ENCODE measurements around the gene DISC1. TPM values are rescaled to one million over a fixed set of nuclear protein-coding genes. Genes with fewer than 3 reads are reported as not detected.

The DISC1 gene
- total RNA-seq, 3 donors from 2014 or later: 12.1 to 18.9 (median 12.4) TPM

GRCh38 chr1:231970684-231971083, 344.1 kb downstream of the DISC1 start:
- no peak for DNase-seq (ENCODE audit: low spot score in 2 of 2)
- TF ChIP-seq POLR2AphosphoS5 (IDR thresholded peaks at IDR 0.05) (no peak), CTCF (IDR thresholded peaks at IDR 0.05) (no peak), POLR2A (IDR thresholded peaks at IDR 0.05) (no peak)

GRCh38 chr1:231971397-231972110, 345.0 kb downstream of the DISC1 start:
- Histone ChIP-seq H3K27me3 (no peaks in the 10 kb centered on the region), H3K4me3 (no peak overlapping the region), H3K9me3 (no peaks in the 10 kb centered on the region), H3K36me3 (no peaks in the 10 kb centered on the region), H3K4me1 (no peaks in the 10 kb centered on the region), H3K27ac (no peak overlapping the region)
- TF ChIP-seq POLR2A (IDR thresholded peaks at IDR 0.05) (no peak), POLR2AphosphoS5 (IDR thresholded peaks at IDR 0.05) (no peak), CTCF (IDR thresholded peaks at IDR 0.05) (no peak)
- intact Hi-C loops (cut with DNase I; ENCODE audit: low total_unique reads): no loop called here
- DNase-seq (ENCODE audit: low spot score in 2 of 2): no peak

More at GRCh38 chr1:231970684-231971083, 344.1 kb downstream of the DISC1 start:
- Histone ChIP-seq H3K27ac (no peak overlapping the region), H3K4me1 (no peaks in the 10 kb centered on the region), H3K9me3 (no peaks in the 10 kb centered on the region), H3K27me3 (no peaks in the 10 kb centered on the region), H3K4me3 (no peak overlapping the region), H3K36me3 (no peaks in the 10 kb centered on the region)
- intact Hi-C loops (cut with DNase I; ENCODE audit: low total_unique reads): no loop called here

- TF ChIP-seq POLR2AphosphoS5 (IDR thresholded peaks at IDR 0.05) (no peak), POLR2A (IDR thresholded peaks at IDR 0.05) (no peak), CTCF (IDR thresholded peaks at IDR 0.05) (no peak)
- H3K27me3 ChIP-seq: no peaks in the 10 kb centered on the region
- intact Hi-C loops (cut with DNase I; ENCODE audit: low total_unique reads): no loop called here
- no peak for DNase-seq (ENCODE audit: low spot score in 2 of 2)
- no peak overlapping the region for H3K27ac ChIP-seq
- no peaks in the 10 kb centered on the region for H3K36me3 ChIP-seq
- H3K4me1 ChIP-seq: no peaks in the 10 kb centered on the region
- H3K4me3 ChIP-seq: no peak overlapping the region
- no peaks in the 10 kb centered on the region for H3K9me3 ChIP-seq
These were observed 345.5 kb downstream of the DISC1 start for GRCh38 chr1:231972111-231972445.

- H3K27ac ChIP-seq: no peak overlapping the region
- H3K36me3 ChIP-seq: no peaks in the 10 kb centered on the region
- no peaks in the 10 kb centered on the region for H3K4me1 ChIP-seq
- intact Hi-C loops (cut with DNase I; ENCODE audit: low total_unique reads): no loop called here
- H3K9me3 ChIP-seq: no peaks in the 10 kb centered on the region
- H3K27me3 ChIP-seq: no peaks in the 10 kb centered on the region
- DNase-seq (ENCODE audit: low spot score in 2 of 2): no peak
- no peak overlapping the region for H3K4me3 ChIP-seq
- TF ChIP-seq POLR2AphosphoS5 (IDR thresholded peaks at IDR 0.05) (no peak), CTCF (IDR thresholded peaks at IDR 0.05) (no peak), POLR2A (IDR thresholded peaks at IDR 0.05) (no peak)
These were observed 347.2 kb downstream of the DISC1 start for GRCh38 chr1:231973830-231974229.

- H3K4me1 ChIP-seq: no peaks in the 10 kb centered on the region
- TF ChIP-seq CTCF (IDR thresholded peaks at IDR 0.05): no peak
- no peak for TF ChIP-seq POLR2A (IDR thresholded peaks at IDR 0.05)
- no peak for TF ChIP-seq POLR2AphosphoS5 (IDR thresholded peaks at IDR 0.05)
These were observed 349.6 kb downstream of the DISC1 start for GRCh38 chr1:231976231-231976630.

More at GRCh38 chr1:231976231-231976630, 349.6 kb downstream of the DISC1 start:
- no peaks in the 10 kb centered on the region for H3K27me3 ChIP-seq
- intact Hi-C loops (cut with DNase I; ENCODE audit: low total_unique reads): no loop called here
- DNase-seq (ENCODE audit: low spot score in 2 of 2): no peak
- H3K36me3 ChIP-seq: no peaks in the 10 kb centered on the region
- no peak overlapping the region for H3K4me3 ChIP-seq
- H3K9me3 ChIP-seq: no peaks in the 10 kb centered on the region
- H3K27ac ChIP-seq: no peak overlapping the region
